ENCODE measurements around the gene CAMSAP1. TPM values are rescaled to one million over a fixed set of nuclear protein-coding genes. Genes with fewer than 3 reads are reported as not detected.

CAMSAP1 gene
- total RNA-seq, 1 donor from 2014 or later: 34.8 TPM

DNA sequence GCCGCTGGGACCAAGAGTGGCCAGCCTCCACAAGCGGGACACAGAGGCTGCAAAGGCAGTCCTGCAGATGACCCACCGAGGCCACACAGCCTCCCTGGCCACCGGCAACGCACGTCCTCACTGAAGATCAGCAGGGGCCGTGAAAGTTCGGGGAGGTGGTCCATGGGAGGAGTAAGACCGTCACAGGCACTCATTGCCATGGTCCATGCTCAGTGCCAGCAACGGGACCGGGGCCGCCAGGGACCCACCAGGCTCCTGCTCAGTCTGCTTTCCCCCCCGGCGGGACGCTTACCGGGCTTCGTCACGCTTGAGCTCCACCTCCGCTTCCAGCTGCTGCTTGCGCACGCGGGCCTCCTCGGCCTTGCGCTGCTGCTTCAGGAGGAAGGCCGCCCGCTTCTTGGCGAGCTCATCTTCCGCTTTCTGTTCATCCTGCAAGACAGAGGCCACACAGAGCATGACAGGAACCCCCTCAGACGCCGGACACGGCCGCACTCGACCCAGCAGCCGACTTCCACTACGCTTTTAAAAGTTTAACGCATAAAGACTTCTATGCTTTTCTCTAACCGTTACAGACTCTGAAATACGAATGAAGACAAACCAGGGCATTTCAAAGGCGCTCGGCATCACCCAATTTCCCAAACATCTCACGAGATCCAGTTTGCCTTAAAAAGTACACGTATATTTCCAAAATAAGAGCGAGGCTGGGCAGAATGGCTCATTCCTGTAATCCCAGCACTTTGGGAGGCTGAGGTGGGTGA, 88.4 kb downstream of the CAMSAP1 start:
- Histone ChIP-seq H3K27me3 (ENCODE audit: insufficient read depth, low read length) (no peaks in the 10 kb centered on the region), H3K36me3 (ENCODE audit: insufficient read depth, low read length) (peaks cover 25% of the 10 kb centered on the region), H2AFZ (ENCODE audit: low read depth, low read length) (no peak overlapping the region), H3K9ac (ENCODE audit: low read length) (no peak overlapping the region), H3K9me3 (ENCODE audit: insufficient read depth, low read depth, low read length) (no peaks in the 10 kb centered on the region), H3K4me2 (ENCODE audit: low read length) (no peak overlapping the region), H3K4me3 (ENCODE audit: insufficient read depth, low read depth, low read length) (no peak overlapping the region), H4K20me1 (ENCODE audit: insufficient read depth, low read length) (peaks cover 17% of the 10 kb centered on the region), H3K4me1 (ENCODE audit: insufficient read depth, low read length) (no peaks in the 10 kb centered on the region), H3K79me2 (ENCODE audit: insufficient read depth, low read length) (no peaks in the 10 kb centered on the region), H3K27ac (ENCODE audit: low read depth, low read length) (no peak overlapping the region)
- no peak overlapping the region for H3K27ac Mint-ChIP-seq (ENCODE audit: unreplicated experiment)
- no peaks in the 10 kb centered on the region for H3K9me3 Mint-ChIP-seq (ENCODE audit: unreplicated experiment)
- TF ChIP-seq, protein P1, sequence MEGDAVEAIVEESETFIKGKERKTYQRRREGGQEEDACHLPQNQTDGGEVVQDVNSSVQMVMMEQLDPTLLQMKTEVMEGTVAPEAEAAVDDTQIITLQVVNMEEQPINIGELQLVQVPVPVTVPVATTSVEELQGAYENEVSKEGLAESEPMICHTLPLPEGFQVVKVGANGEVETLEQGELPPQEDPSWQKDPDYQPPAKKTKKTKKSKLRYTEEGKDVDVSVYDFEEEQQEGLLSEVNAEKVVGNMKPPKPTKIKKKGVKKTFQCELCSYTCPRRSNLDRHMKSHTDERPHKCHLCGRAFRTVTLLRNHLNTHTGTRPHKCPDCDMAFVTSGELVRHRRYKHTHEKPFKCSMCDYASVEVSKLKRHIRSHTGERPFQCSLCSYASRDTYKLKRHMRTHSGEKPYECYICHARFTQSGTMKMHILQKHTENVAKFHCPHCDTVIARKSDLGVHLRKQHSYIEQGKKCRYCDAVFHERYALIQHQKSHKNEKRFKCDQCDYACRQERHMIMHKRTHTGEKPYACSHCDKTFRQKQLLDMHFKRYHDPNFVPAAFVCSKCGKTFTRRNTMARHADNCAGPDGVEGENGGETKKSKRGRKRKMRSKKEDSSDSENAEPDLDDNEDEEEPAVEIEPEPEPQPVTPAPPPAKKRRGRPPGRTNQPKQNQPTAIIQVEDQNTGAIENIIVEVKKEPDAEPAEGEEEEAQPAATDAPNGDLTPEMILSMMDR (IDR thresholded peaks at IDR 0.05; ENCODE audit: insufficient read depth, low read depth, low read length): no peak
- TF ChIP-seq EZH2 (IDR thresholded peaks at IDR 0.05; ENCODE audit: insufficient read depth, low read length): no peak
- peaks cover 24% of the 10 kb centered on the region for H3K36me3 Mint-ChIP-seq (ENCODE audit: low read depth, unreplicated experiment)
- H3K4me3 Mint-ChIP-seq (ENCODE audit: unreplicated experiment): no peak overlapping the region
- DNase-seq (ENCODE audit: low read depth) (no peak), FAIRE-seq (no peak)
- no peaks in the 10 kb centered on the region for H3K4me1 Mint-ChIP-seq (ENCODE audit: low read depth, unreplicated experiment)
- H3K27me3 Mint-ChIP-seq (ENCODE audit: low read depth, unreplicated experiment): no peaks in the 10 kb centered on the region

DNA sequence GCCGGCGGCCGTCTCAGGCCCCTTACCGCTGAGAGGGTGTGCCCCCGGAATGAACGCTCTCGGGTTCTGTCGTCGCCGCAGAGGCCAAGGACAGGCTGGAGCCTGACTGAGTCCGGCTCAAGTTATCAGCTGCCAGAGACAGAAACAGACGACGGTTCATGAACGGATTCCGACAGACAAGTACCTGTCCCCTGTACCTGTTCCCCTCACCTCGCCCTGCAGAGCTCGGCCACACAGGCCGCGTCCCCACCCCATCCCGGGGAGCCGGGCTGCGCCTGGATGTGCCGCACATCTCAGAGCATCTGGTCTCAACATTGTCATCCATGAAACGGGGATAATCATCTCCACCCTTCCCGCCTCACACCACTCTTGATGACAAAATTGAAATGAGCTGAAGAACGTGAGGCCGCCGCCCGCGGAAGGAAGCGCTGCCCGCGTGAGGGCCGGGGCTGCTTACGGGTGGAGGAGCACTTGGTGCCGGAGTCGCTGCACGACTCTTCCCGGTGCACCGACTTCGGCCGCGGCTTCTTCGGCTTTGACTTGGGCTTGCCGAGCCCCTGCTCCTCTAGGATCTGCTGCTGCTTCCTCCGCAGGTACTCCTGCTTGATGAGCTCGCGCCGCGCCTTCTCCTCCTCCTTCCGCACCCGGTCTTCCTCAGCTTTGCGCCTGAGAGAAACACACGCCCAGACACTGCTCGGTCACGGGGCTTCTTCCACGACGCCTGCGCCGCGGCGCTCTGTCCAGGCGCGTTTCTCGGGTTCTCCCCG, 89.2 kb downstream of the CAMSAP1 start:
- FAIRE-seq (no peak), DNase-seq (ENCODE audit: low read depth) (no peak)
- no peaks in the 10 kb centered on the region for H3K9me3 Mint-ChIP-seq (ENCODE audit: unreplicated experiment)
- no peak overlapping the region for H3K4me3 ChIP-seq (ENCODE audit: insufficient read depth, low read depth, low read length)
- H3K4me1 ChIP-seq (ENCODE audit: insufficient read depth, low read length): no peaks in the 10 kb centered on the region
- H2AFZ ChIP-seq (ENCODE audit: low read depth, low read length): no peak overlapping the region
- H3K9me3 ChIP-seq (ENCODE audit: insufficient read depth, low read depth, low read length): no peaks in the 10 kb centered on the region
- H3K27ac Mint-ChIP-seq (ENCODE audit: unreplicated experiment): no peak overlapping the region
- H3K4me2 ChIP-seq (ENCODE audit: low read length): no peak overlapping the region
- no peak overlapping the region for H3K4me3 Mint-ChIP-seq (ENCODE audit: unreplicated experiment)
- no peak for TF ChIP-seq EZH2 (IDR thresholded peaks at IDR 0.05; ENCODE audit: insufficient read depth, low read length)
- TF ChIP-seq, protein P1 (IDR thresholded peaks at IDR 0.05; ENCODE audit: insufficient read depth, low read depth, low read length): no peak
- H3K79me2 ChIP-seq (ENCODE audit: insufficient read depth, low read length): no peaks in the 10 kb centered on the region
- H3K36me3 ChIP-seq (ENCODE audit: insufficient read depth, low read length): peaks cover 22% of the 10 kb centered on the region
- H3K4me1 Mint-ChIP-seq (ENCODE audit: low read depth, unreplicated experiment): no peaks in the 10 kb centered on the region
- peaks cover 22% of the 10 kb centered on the region for H3K36me3 Mint-ChIP-seq (ENCODE audit: low read depth, unreplicated experiment)
- no peaks in the 10 kb centered on the region for H3K27me3 ChIP-seq (ENCODE audit: insufficient read depth, low read length)
- H3K27ac ChIP-seq (ENCODE audit: low read depth, low read length): no peak overlapping the region
- H3K27me3 Mint-ChIP-seq (ENCODE audit: low read depth, unreplicated experiment): no peaks in the 10 kb centered on the region
- H3K9ac ChIP-seq (ENCODE audit: low read length): no peak overlapping the region
- H4K20me1 ChIP-seq (ENCODE audit: insufficient read depth, low read length): peaks cover 17% of the 10 kb centered on the region

DNA sequence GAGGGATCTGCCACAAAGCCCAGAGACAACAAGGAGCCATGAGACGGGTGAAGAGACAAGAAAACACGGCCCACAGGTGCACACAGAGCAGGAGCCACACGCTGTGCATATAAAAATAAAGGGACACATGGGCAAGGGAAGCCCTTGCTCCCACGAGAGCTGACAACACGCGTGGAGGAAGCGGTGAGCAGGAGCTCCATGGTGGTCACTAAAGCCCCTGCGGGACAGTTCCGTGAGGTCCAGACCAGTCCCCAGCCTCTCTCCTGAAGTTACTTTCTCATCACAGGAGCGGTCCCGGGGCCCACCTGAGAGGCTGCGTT, 90.7 kb downstream of the CAMSAP1 start:
- peaks cover 24% of the 10 kb centered on the region for H3K36me3 Mint-ChIP-seq (ENCODE audit: low read depth, unreplicated experiment)
- Histone ChIP-seq H3K4me2 (ENCODE audit: low read length) (no peak overlapping the region), H2AFZ (ENCODE audit: low read depth, low read length) (no peak overlapping the region), H3K4me3 (ENCODE audit: insufficient read depth, low read depth, low read length) (no peak overlapping the region), H3K27ac (ENCODE audit: low read depth, low read length) (no peak overlapping the region), H3K79me2 (ENCODE audit: insufficient read depth, low read length) (no peaks in the 10 kb centered on the region), H3K27me3 (ENCODE audit: insufficient read depth, low read length) (no peaks in the 10 kb centered on the region), H3K4me1 (ENCODE audit: insufficient read depth, low read length) (no peaks in the 10 kb centered on the region), H3K36me3 (ENCODE audit: insufficient read depth, low read length) (peaks cover 13% of the 10 kb centered on the region), H3K9me3 (ENCODE audit: insufficient read depth, low read depth, low read length) (no peaks in the 10 kb centered on the region), H3K9ac (ENCODE audit: low read length) (no peak overlapping the region), H4K20me1 (ENCODE audit: insufficient read depth, low read length) (peaks cover 24% of the 10 kb centered on the region)
- no peaks in the 10 kb centered on the region for H3K4me1 Mint-ChIP-seq (ENCODE audit: low read depth, unreplicated experiment)
- DNase-seq (ENCODE audit: low read depth) (no peak), FAIRE-seq (no peak)
- H3K4me3 Mint-ChIP-seq (ENCODE audit: unreplicated experiment): no peak overlapping the region
- H3K27me3 Mint-ChIP-seq (ENCODE audit: low read depth, unreplicated experiment): no peaks in the 10 kb centered on the region
- TF ChIP-seq EZH2 (IDR thresholded peaks at IDR 0.05; ENCODE audit: insufficient read depth, low read length): no peak
- TF ChIP-seq, protein P1 (IDR thresholded peaks at IDR 0.05; ENCODE audit: insufficient read depth, low read depth, low read length): no peak
- H3K9me3 Mint-ChIP-seq (ENCODE audit: unreplicated experiment): no peaks in the 10 kb centered on the region
- no peak overlapping the region for H3K27ac Mint-ChIP-seq (ENCODE audit: unreplicated experiment)
